ENCODE data around the gene PLEKHG4B. TPM values are rescaled to one million over a fixed set of nuclear protein-coding genes. Genes with fewer than 3 reads are reported as not detected.
"Not testable (repeated sequence)": the region's sequence is repeated elsewhere in the genome, so short reads cannot be mapped to it uniquely, and the experiment has no call there.

The PLEKHG4B gene
- total and polyA plus RNA-seq, 3 experiments from 2014 or later = not detected

GRCh38 chr5:216076-216475 lies 124.1 kb downstream of the PLEKHG4B start:
- H3K4me3 ChIP-seq (ENCODE audit: low read length); H3K27me3 Mint-ChIP-seq; H3K36me3 ChIP-seq (ENCODE audit: insufficient read depth, low read length); H3K9me3 ChIP-seq (ENCODE audit: low read length); H3K27ac ChIP-seq (ENCODE audit: low read depth, low read length); POLR2A ChIA-PET; H3K4me1 ChIP-seq (ENCODE audit: insufficient read depth, low read length); DNase-seq; H3K9me3 Mint-ChIP-seq; CTCF ChIA-PET; H3K27me3 ChIP-seq (ENCODE audit: insufficient read depth, low read length, poor library complexity, severe bottlenecking): not testable (repeated sequence)
- H3K4me3 Mint-ChIP-seq = peak overlapping the region in 3 of 7 donors; percentile 25 to 82 (median 77)
- H3K4me1 Mint-ChIP-seq = peaks cover 34 to 49% (median 47%) of the 10 kb centered on the region in 3 donors
- peaks cover 0 to 37% (median 0%) of the 10 kb centered on the region in 3 donors for H3K36me3 Mint-ChIP-seq
- H3K27ac Mint-ChIP-seq = peak overlapping the region in 2 of 8 donors; percentile 36 to 66

DNA sequence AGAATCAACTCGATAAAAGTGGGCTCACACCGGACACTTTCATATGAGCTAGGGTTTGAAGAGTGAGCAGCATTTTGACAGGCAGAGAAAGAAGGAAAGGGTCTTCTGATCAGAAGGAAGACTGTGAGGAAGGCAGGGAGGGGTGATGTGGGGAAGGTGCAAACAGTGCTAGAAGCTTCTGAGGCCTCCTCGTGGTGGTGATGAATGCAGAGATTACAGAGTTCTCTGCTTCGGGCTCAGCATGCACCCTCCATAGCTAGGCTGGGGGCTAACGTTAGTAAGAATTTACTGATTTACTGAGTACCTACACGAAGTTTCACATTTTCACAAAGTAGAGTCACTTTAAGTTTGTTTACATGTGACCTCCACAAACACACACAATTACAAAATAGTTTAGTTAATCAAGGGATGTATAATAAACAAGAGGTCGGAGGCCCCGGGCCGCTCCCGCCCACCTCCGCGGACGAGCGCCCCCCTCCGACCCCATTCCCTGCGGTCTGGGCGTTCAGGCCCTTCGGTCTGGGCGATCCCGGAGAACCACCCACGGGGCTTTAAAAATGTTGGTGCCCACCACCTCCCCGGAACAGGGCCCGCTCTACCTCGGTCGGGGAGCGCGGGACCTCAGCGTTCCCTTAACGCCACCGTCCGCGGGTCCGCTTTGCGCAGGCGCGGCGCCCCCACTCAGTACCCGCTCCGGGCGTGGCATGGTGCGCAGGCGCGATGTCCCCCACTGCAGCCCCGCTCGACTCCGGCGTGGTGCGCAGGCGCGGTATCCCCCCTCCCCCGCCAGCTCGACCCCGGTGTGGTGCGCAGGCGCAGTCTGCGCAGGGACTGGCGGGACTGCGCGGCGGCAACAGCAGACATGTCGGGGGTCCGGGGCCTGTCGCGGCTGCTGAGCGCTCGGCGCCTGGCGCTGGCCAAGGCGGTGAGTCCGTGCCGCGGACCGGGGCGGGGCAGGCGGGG lies 125.8 kb downstream of the PLEKHG4B start, which contains the start of the genes CCDC127 and SDHA:
Gene CCDC127, minus strand, starts transcription at position 660 of the 963 bp plus-strand sequence. CDS start 1,304 bp downstream, outside the sequence.
Gene SDHA, plus strand, starts transcription at position 827 of the 963 bp plus-strand sequence. Its CDS starts 36 bp downstream, at position 863.
- H3K4me3 ChIP-seq (ENCODE audit: low read length) = peak within 1 kb of the TSS; percentile 79
- Mint-ChIP-seq H3K4me3 (peak within 1 kb of the TSS; percentile 94 to 98 (median 97)), H3K4me1 (peaks cover 46 to 63% (median 62%) of the 10 kb centered on the region in 3 donors), H3K27ac (peak within 1 kb of the TSS; percentile 94 to 100 (median 96)), H3K36me3 (peaks cover 0 to 41% (median 0%) of the 10 kb centered on the region in 3 donors)
- ChIA-PET POLR2A (interaction anchor here (0.6 to 3.1 kb wide), 4 partner anchors 29 to 119 kb away, joined by 4 to 28 read pairs (median 6); partner anchors contain the start of gene PDCD6), CTCF (interaction anchor here (0.6 to 1.5 kb wide), 3 partner anchors 29 to 229 kb away, joined by 3 to 10 read pairs (median 3); no protein-coding TSS in a partner anchor)
- not testable (repeated sequence) for H3K9me3 Mint-ChIP-seq; H3K27me3 ChIP-seq (ENCODE audit: insufficient read depth, low read length, poor library complexity, severe bottlenecking); H3K9me3 ChIP-seq (ENCODE audit: low read length); H3K27me3 Mint-ChIP-seq; H3K36me3 ChIP-seq (ENCODE audit: insufficient read depth, low read length)
- H3K27ac ChIP-seq (ENCODE audit: low read depth, low read length) = peak within 1 kb of the TSS; percentile 73
- peaks cover 17% of the 10 kb centered on the region for H3K4me1 ChIP-seq (ENCODE audit: insufficient read depth, low read length)
- peak; percentile 98 to 99 (median 99) for DNase-seq

DNA sequence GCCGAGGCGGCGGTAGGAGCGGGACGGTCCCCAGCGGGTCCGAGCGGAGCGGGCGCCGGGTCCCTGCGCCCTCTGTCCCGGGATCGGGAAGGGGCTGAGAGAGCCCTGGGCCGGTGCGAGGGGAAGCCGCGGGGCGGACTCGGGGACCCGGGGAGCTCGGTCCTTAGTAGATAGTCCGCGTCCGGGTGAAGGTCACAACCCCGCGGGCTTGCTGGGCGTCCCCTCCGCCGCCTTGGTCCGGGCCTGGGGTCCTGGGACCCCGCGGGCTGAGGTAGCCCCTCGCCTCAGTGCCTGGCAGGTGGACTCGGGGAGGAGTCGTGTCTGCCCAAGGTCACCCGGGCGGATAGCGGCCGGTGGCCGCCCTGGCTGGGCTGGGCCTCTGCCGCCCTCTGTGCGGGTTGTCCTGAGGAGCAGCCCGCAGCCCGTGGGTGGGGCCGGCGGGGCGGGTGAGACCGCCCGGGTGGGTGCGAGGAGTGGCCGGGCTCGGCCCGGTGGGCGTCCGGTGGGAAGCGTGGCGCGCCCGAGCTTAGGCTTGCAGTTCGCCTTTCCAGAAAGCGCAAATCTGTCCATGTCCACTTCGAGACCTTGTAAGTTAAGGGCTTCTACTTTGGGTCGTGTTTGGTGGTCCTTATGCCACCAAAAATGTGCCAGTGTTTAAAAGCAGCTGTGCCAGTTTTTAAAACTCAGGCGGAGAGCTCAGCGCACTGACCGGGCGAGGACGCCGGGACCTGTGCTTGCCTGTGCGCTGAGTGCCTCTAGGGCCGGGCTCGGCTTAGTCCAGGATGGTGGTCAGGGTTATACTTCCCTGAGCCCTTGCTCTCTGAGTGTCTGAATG lies 126.7 kb downstream of the PLEKHG4B start:
- ChIA-PET POLR2A (interaction anchor here (1.2 to 3.1 kb wide), 3 partner anchors 27 to 53 kb away, joined by 4 to 28 read pairs (median 5); partner anchors contain the start of genes LRRC14B and PDCD6), CTCF (interaction anchor here (0.6 to 1.6 kb wide), 4 partner anchors 14 to 228 kb away, joined by 3 to 10 read pairs (median 4); no protein-coding TSS in a partner anchor)
- H3K36me3 Mint-ChIP-seq = peaks cover 0 to 44% (median 0%) of the 10 kb centered on the region in 3 donors
- H3K9me3 ChIP-seq (ENCODE audit: low read length) = no peaks in the 10 kb centered on the region
- DNase-seq = peak in 3 of 5 donors; percentile 8 to 15 (median 15)
- peaks cover 0 to 2% (median 0%) of the 10 kb centered on the region in 5 donors for H3K9me3 Mint-ChIP-seq
- peak overlapping the region; percentile 94 to 98 (median 97) for H3K4me3 Mint-ChIP-seq
- peak overlapping the region; percentile 94 to 100 (median 96) for H3K27ac Mint-ChIP-seq
- H3K4me3 ChIP-seq (ENCODE audit: low read length) = peak overlapping the region; percentile 79
- H3K27ac ChIP-seq (ENCODE audit: low read depth, low read length) = peak overlapping the region; percentile 73
- H3K4me1 ChIP-seq (ENCODE audit: insufficient read depth, low read length) = peaks cover 17% of the 10 kb centered on the region
- H3K36me3 ChIP-seq (ENCODE audit: insufficient read depth, low read length) = no peaks in the 10 kb centered on the region
- peaks cover 0 to 1% of the 10 kb centered on the region in 2 donors for H3K27me3 Mint-ChIP-seq
- H3K27me3 ChIP-seq (ENCODE audit: insufficient read depth, low read length, poor library complexity, severe bottlenecking) = no peaks in the 10 kb centered on the region
- peaks cover 52 to 69% (median 68%) of the 10 kb centered on the region in 3 donors for H3K4me1 Mint-ChIP-seq

DNA sequence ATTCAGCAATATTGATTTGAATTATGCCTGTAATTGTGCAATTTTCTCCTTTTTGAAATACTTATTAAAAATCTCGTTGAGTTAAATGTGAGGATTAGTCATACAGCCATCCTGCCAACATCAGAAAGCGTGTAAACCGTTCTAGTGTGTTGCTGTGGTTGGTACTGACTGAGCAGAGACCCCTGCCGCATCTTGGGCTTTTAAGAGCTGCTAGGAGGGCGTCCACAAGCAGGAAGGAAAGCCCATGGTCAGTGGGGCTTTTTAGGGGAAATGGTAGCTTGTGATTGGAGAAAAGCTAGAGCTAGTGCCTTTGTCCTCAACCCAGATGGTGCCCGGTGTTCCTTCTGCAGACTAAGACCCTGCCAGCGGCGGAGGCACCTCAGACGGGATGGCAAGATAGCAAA lies 127.5 kb downstream of the PLEKHG4B start:
- peak overlapping the region; percentile 79 for H3K4me3 ChIP-seq (ENCODE audit: low read length)
- peaks cover 17% of the 10 kb centered on the region for H3K4me1 ChIP-seq (ENCODE audit: insufficient read depth, low read length)
- ChIA-PET POLR2A (interaction anchor here (1.2 to 3.1 kb wide), 3 partner anchors 28 to 52 kb away, joined by 4 to 28 read pairs (median 5); partner anchors contain the start of genes LRRC14B and PDCD6), CTCF (interaction anchor here (1.1 to 1.6 kb wide), 3 partner anchors 13 to 31 kb away, joined by 3 to 10 read pairs (median 5); no protein-coding TSS in a partner anchor)
- peaks cover under 1% of the 10 kb centered on the region for H3K36me3 ChIP-seq (ENCODE audit: insufficient read depth, low read length)
- Mint-ChIP-seq H3K9me3 (peaks cover 0 to 2% (median 0%) of the 10 kb centered on the region in 5 donors), H3K4me1 (peaks cover 44 to 62% (median 61%) of the 10 kb centered on the region in 3 donors), H3K4me3 (peak overlapping the region; percentile 94 to 98 (median 97)), H3K27ac (peak overlapping the region; percentile 94 to 100 (median 96)), H3K27me3 (peaks cover 0 to 1% of the 10 kb centered on the region in 2 donors), H3K36me3 (peaks cover 0 to 45% (median 0%) of the 10 kb centered on the region in 3 donors)
- no peaks in the 10 kb centered on the region for H3K9me3 ChIP-seq (ENCODE audit: low read length)
- H3K27ac ChIP-seq (ENCODE audit: low read depth, low read length) = peak overlapping the region; percentile 73
- DNase-seq = peak in 2 of 5 donors; percentile 18 to 34
- no peaks in the 10 kb centered on the region for H3K27me3 ChIP-seq (ENCODE audit: insufficient read depth, low read length, poor library complexity, severe bottlenecking)

GRCh38 chr5:219991-220390 lies 128.0 kb downstream of the PLEKHG4B start:
- Mint-ChIP-seq H3K4me3 (peak overlapping the region; percentile 94 to 98 (median 97)), H3K27ac (peak overlapping the region; percentile 94 to 100 (median 96)), H3K27me3 (peaks cover 0 to 1% of the 10 kb centered on the region in 2 donors), H3K36me3 (peaks cover 0 to 49% (median 0%) of the 10 kb centered on the region in 3 donors), H3K9me3 (peaks cover 0 to 2% (median 0%) of the 10 kb centered on the region in 5 donors), H3K4me1 (peaks cover 41 to 58% (median 56%) of the 10 kb centered on the region in 3 donors)
- ChIA-PET CTCF (interaction anchor here (1.1 to 1.6 kb wide), 2 partner anchors 12 to 31 kb away, joined by 3 to 5 read pairs; no protein-coding TSS in a partner anchor), POLR2A (interaction anchor here (1.2 to 3.1 kb wide), 2 partner anchors 29 to 51 kb away, joined by 4 to 28 read pairs; partner anchors contain the start of genes LRRC14B and PDCD6)
- peak in 2 of 5 donors; percentile 38 to 43 for DNase-seq
- H3K27ac ChIP-seq (ENCODE audit: low read depth, low read length) = peak overlapping the region; percentile 73
- H3K9me3 ChIP-seq (ENCODE audit: low read length) = no peaks in the 10 kb centered on the region
- H3K4me3 ChIP-seq (ENCODE audit: low read length) = peak overlapping the region; percentile 79
- peaks cover 17% of the 10 kb centered on the region for H3K4me1 ChIP-seq (ENCODE audit: insufficient read depth, low read length)
- H3K36me3 ChIP-seq (ENCODE audit: insufficient read depth, low read length) = peaks cover 6% of the 10 kb centered on the region
- no peaks in the 10 kb centered on the region for H3K27me3 ChIP-seq (ENCODE audit: insufficient read depth, low read length, poor library complexity, severe bottlenecking)

DNA sequence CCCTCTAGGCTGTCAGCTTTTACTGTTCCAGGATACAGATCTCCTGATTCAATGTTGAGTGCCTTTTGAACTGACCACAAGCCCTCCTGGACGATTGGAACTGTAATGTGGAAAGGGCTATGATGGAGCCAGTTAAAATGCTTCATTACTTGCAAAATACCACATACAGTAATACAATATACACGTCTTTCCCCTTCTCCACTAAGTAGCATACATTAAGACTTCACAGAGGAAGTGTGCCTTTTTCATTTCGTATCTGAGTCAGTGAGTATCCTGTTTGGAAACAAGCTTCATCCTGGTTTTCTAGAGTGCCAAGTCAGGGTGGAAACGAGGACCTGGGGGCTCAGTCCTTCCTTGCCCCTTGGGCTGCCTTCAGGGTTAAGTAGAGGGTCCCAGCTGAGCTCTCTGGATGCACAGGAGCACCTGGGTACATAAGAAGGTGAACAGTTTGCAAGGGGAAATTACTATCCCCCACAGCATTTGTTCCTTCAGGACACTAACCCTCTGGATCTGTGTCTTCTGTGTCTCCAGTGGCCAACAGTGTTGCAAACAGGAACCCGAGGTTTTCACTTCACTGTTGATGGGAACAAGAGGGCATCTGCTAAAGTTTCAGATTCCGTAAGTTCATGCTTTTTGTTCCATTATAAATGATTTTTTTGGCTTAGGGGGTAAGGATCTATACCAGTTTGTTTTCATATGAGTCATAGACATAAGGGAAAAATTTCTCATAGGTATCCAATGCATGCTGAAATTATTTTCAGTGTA lies 131.2 kb downstream of the PLEKHG4B start:
- POLR2A ChIA-PET, CTCF ChIA-PET: not testable (repeated sequence)
- peak overlapping the region in 1 of 7 donors; percentile 39 for H3K4me3 Mint-ChIP-seq

More for the DNA sequence above, 131.2 kb downstream of the PLEKHG4B start:
- Histone ChIP-seq H3K36me3 (ENCODE audit: insufficient read depth, low read length) (peaks cover 20% of the 10 kb centered on the region), H3K4me1 (ENCODE audit: insufficient read depth, low read length) (peaks cover 17% of the 10 kb centered on the region)
- Mint-ChIP-seq H3K4me1 (peaks cover 29 to 40% (median 37%) of the 10 kb centered on the region in 3 donors), H3K36me3 (peaks cover 11 to 67% (median 12%) of the 10 kb centered on the region in 3 donors), H3K27ac (peak overlapping the region in 6 of 8 donors; percentile 13 to 77 (median 39))
- H3K27me3 ChIP-seq (ENCODE audit: insufficient read depth, low read length, poor library complexity, severe bottlenecking); H3K9me3 ChIP-seq (ENCODE audit: low read length); H3K27ac ChIP-seq (ENCODE audit: low read depth, low read length); H3K9me3 Mint-ChIP-seq; H3K27me3 Mint-ChIP-seq; H3K4me3 ChIP-seq (ENCODE audit: low read length); DNase-seq: not testable (repeated sequence)

Data from CD8-positive, alpha-beta memory T cell (primary cell).